ENCODE results near the gene TMEM18.

TMEM18 gene

DNA sequence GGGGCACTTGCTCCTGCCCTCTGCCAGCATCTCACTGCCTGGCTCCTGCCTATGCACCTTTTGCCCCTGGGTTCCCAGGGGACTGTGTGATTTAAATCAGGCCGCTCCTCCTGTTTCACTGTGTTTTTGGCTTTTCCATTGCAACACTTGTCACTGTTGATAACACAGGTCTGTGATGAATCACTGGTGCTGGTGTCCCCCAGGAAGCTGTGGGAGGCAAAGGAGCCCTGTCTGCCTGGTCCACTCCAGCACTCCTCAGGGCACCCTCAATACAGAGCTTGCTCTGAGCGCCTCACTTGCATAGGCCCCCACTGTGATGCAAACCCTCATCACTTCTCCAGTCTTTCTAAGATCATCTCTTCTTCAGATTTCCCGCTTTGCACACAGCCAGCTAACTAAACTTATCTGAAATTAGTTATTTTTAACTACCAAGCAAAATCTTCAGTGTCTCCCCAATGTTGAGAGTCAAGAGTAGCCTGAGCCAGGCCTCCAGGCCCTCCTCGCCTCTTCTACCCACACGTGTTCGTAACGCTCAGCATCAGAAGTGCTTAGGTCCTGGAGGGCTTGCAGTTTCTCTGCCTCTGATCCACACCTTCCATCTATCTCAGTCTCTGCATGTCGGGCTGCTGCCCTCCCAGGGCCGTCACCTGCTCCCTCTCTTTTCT is 2.8 kb downstream of the TMEM18 start:
- in situ Hi-C loops (cut with MboI; ENCODE audit: low sequenced_read_pairs), result no loop called here

DNA sequence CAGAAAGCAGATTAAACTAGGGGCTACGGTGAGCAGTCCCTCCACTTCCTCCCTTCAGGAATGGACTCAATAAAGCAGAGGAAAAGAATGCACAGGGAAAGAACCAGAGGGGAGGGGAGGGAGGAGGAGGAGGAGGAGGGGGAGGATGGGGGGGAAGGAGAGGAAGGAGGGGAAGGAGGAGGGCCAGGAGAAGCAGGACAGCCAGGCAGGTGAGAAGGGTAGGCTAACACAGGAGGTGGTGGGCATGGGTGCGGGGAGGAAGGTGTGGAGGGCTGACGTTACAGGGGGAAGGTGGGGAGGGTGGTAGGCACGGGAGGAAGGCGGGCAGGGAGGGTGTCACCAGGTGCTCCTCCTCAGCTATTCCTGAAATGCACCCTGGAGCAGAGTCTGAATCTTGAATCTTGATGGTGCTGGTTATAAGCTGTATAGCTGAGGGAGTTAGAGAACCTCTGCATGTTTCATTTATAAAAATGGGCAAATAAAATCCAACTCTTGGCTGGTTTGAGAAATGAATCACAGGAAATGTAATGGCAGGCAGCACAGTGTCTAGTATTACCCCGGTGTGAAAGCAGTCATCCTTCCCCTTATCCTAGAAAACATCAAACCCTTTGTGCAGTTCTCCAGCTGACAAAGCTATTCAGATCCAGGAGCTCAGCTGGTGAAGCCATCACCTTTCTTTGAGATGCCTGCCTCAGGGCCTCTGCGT is 3.4 kb downstream of the TMEM18 start:
- in situ Hi-C loops (cut with MboI; ENCODE audit: low sequenced_read_pairs), result no loop called here

DNA sequence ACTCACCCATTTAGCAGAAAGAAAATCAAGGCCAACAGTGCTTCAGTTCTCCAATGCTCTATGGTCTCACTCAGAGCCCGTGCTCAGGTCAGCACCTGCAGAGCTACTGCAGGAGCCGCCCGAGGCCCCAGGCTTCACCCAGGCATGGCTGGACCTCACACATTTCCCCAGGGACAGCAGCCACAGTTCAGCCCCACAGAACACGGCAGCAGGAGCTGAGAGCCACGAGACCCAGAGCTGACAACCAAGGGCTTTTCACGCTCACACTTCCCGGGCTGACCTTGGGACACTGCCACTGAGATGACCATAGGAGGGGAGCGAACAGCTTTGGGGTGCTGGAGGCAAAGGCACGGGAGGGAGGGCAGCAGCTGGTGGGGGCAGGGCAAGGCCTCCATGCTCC is 4.2 kb downstream of the TMEM18 start:
- in situ Hi-C loops (cut with MboI; ENCODE audit: low sequenced_read_pairs), result no loop called here

DNA sequence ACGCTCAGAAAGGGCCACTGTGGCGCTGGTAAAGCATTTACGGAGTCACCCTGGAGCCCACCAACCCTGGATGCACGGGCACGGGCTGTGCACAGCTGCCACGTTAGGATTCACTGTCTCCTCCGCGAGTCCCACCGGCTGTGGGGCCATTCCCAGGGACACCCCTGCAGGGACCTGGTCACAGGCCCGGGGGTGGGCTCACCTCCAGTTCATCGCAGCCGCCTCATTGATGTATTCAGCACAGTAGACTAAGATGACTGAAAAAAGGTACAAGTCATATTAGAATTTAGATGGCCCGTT is 4.7 kb downstream of the TMEM18 start:
- in situ Hi-C loops (cut with MboI; ENCODE audit: low sequenced_read_pairs), result no loop called here

DNA sequence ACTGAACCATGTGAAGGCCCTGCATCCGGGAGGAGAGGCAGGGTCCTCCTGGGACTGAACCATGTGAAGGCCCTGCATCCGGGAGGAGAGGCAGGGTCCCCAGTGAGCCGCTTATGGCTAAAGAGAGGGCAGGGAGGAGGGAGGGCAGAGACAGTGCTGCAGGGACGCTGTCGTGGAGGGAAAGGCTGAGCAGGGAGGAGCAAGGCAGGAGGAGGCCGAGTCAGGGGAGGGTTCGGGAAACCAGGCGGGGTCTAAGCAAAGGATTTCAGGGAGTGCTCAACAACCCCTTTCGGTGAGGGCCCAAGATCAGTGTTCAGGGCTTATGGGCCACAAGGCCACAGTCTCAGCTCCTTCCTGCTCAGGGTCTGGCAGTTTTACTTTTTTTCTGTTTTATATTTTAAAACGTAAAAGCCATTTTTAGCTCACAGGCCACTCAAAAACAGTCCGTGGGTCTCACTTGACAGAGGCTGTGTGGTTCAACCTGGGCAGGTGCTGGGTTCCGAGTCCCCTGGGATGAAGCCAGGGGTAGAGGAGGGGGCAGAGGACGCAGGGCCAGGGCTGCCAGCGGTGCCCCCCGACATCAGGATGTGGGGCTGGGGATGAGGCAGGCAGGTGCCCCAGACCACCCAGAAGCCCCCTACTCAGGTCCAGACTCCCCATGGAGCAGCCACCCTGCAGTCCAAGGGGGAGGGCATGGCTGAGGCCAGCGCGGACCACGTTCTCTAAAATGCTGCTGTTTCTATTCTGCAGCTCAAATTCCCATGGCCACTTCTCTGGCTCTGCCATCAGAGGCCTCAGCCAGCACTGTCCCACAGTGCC is 5.2 kb downstream of the TMEM18 start:
- in situ Hi-C loops (cut with MboI; ENCODE audit: low sequenced_read_pairs), result no loop called here

DNA sequence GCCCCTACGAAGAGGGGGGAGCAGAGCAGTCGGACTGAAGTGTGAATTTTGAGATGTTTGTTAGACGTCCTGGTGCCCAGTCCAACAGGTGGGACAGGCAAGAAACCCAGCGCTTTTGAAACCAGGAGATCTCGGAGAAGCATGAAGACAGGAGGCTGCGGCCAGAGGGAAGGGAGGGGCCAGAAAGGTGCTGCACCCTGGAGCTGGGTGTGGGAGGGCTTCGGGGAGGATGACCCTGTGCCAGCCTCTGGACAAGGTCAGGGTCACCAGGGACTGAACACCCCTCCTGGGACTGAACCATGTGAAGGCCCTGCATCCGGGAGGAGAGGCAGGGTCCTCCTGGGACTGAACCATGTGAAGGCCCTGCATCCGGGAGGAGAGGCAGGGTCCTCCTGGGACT is 6.1 kb downstream of the TMEM18 start:
- in situ Hi-C loops (cut with MboI; ENCODE audit: low sequenced_read_pairs), result no loop called here

DNA sequence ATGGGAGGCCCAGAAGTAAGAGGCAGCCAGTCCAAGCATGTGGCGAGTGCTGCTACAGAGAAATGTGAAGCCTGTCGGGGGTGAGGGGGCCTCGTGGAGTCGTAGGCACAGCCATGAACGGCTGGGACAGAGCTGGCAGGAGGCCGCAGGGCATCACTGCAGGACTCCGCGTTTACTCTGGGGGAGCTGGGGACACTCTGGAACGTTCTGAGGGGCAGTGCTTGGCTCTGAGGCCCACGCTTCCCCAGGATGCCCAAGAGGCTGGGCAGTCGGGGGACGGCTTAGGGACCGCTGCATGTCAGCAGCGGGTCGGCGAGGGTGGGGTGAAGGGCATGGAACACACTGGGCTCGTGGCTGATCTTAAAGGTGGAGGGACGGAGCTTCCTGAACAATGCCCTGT is 6.6 kb downstream of the TMEM18 start:
- in situ Hi-C loops (cut with MboI; ENCODE audit: low sequenced_read_pairs), result no loop called here

DNA sequence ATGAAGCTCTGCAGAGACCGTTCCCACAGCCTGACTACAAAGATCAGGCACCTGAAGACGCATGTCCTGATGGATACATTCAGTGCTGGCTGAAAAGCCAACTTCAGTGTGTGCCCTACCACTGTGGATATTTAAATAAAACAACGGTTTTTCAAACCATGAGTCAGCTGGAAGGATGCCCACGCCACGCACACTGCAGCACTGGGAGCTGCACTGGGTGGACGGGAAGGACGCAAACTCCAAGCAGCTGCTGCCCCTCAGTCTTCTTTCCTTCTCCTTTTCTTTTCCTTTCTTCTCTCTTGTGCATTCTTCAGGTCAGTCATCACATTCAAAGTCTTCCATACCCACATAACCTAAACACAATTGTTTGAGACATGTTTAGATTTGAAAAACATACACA is 7.9 kb downstream of the TMEM18 start:
- in situ Hi-C loops (cut with MboI; ENCODE audit: low sequenced_read_pairs), result no loop called here

DNA sequence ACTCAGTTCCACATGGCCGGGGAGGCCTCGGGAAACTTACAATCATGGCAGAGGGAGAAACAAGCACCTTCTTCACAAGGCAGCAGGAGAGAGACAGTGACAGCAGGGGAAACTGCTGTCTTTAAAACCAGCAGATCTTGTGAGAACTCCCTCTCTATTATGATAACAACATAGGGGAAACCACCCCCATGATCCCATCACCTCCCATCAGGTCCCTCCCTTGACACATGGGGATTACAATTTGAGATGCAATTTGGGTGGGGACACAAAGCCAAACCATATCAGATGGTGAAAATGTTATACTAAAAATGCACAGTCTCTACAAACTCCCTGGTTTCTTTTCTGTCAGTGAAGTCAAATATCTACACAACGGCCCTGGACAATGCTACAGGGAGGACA is 9.2 kb downstream of the TMEM18 start:
- in situ Hi-C loops (cut with MboI; ENCODE audit: low sequenced_read_pairs), result no loop called here

DNA sequence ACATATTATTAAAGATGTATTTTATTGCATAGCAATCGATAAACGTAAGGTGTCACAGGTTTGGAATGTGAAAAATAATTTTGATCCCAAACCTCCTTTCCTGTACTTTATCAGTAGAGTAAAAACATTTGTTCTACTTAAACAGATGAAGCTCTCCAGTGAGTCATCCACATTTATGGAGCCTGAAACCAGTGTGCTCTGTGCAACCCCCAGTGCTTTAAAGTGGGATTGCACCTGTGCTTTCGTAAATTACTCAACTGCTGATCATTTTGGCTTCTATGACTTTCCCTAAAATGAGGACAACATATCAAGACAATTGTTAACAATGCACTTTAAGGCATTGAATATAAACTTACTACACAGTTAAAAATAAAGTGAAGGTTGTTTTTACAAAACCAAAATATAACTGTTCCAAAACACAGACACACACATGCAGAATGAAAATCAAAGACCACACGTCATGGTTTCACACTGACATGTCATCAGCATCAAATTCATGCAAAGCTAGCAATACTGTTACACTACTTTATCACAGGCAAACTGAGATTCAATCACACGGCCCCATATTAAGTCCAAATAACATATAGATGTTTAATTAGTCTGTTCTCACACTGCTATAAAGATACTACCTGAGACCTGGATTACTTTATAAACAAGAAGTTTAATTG is 9.7 kb downstream of the TMEM18 start:
- in situ Hi-C loops (cut with MboI; ENCODE audit: low sequenced_read_pairs), result no loop called here

DNA sequence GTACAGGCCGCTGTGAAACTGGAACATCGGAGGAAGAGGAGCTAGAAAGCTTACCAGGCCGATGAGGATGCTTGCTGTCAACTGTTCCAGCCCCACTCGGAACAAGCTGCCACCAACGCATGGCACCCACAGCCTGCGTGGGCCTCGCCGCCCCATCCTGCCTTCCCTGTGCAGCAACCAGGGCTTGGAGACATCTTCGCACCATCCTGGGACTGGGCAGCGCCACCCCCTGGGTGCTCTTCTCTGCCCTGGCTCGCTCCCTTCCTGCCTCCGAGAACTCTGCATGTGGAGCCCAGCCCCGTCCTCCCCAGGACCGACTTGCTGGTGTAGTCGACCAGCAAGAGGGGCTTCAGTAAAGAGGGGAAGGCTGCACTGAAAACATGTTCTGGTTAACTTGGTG is 10.8 kb downstream of the TMEM18 start:
- in situ Hi-C loops (cut with MboI; ENCODE audit: low sequenced_read_pairs), result no loop called here

DNA sequence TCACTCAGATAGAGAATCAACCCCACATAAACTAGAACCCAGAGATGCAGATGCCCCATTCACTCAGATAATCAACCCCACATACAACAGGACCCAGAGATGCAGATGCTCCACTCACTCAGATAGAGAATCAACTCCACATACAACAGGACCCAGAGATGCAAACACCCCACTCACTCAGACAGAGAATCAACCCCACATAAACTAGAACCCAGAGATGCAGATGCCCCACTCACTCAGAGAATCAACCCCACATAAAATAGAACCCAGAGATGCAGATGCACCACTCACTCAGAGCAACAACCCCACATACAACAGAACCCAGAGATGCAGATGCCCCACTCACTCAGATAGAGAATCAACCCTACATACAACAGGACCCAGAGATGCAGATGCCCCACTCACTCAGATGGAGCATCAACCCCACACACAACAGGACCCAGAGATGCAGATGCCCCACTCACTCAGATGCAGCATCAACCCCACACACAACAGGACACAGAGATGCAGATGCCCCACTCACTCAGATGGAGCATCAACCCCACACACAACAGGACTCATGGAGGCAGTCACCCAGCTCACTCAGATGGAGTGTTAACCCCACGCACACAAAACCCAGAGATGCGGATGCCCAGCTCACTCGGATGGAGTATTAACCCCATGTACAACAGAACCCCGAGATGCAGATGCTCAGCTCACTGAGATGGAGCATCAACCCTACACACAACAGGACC is 11.7 kb downstream of the TMEM18 start:
- in situ Hi-C loops (cut with MboI; ENCODE audit: low sequenced_read_pairs), result no loop called here

DNA sequence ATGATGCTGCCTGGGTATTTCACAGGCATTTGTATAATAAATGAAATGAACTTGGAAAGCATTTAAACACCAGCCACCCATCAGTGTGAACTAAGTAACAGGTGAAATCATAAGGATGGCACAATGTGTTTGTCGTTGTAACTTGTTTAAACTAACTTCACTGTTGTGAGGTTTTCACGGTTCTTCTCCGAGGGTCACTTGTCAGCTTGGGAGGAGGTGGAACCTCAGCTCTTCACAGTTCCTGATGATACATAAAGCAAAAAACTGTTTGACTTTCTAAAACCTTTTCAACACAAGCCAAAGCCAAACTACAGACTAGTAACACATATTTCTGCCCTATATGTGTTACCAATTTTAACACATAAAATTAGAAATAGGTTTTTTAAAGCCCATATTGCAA is 13.1 kb downstream of the TMEM18 start:
- in situ Hi-C loops (cut with MboI; ENCODE audit: low sequenced_read_pairs), result no loop called here

DNA sequence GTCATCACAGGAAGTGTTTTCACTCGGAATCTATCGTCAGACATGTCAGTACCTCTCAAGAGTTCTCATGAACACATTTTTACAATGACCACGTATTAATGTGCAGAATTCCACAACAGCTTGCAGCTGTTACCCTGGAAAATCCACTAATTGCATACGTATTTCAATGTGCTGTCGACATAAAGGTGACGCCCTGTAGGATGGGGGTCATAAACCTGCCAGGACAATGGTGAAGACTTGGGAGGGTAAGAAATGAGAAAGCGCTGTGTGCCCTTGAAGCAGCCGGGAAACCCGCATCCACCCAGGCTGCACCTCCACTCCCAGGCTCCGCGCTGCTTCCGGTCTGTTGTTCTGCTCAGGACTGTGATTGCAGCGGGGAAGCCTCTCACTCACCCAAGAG is 14.0 kb downstream of the TMEM18 start:
- in situ Hi-C loops (cut with MboI; ENCODE audit: low sequenced_read_pairs), result no loop called here

DNA sequence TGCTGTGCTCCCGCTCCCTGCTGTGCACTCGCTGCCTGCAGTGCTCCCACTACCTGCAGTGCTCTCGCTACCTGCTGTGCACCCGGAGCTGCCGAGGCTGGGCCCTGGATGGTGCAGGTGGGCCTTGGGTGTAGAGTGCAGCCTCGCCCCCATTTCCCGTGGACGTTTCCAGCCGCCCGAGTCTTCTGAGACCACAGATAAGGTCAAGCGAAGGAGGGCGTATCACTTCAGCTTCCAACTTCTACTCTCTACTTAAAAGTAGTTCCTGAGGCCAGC is 15.9 kb downstream of the TMEM18 start:
- in situ Hi-C loops (cut with MboI; ENCODE audit: low sequenced_read_pairs), result no loop called here

DNA sequence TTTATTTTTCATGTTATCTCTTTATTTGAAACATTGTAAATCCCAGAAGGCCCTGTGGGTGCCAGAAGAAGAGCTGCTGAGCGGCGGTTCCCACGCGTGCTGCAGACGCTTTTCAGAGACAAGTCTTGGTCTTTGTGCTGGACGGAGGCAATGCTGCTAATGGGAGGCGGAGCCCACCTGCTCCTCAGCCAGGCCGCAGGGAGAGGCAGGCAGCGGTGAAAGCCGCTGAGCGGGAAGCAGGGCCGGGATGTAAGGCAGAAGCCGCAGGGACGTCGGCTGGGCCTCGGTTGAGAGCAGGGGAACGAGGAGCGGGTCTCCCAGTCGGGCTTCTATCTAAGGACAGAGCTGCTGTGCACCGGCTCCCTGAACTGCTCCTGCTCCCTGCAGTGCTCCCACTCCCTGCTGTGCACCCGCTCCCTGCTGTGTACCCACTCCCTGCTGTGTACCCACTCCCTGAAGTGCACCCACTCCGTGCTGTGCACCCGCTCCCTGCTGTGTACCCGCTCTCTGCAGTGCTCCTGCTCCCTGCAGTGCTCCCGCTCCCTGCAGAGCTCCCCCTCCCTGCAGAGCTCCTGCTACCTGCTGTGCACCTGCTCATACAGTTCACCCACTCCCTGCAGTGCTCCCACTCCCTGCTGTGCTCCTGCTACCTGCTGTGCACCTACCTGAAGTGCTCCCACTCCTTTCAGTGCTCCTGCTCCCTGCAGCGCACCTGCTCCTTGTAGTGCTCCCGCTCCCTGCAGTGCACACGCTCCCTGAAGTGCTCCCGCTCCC is 16.4 kb downstream of the TMEM18 start:
- in situ Hi-C loops (cut with MboI; ENCODE audit: low sequenced_read_pairs), result no loop called here

DNA sequence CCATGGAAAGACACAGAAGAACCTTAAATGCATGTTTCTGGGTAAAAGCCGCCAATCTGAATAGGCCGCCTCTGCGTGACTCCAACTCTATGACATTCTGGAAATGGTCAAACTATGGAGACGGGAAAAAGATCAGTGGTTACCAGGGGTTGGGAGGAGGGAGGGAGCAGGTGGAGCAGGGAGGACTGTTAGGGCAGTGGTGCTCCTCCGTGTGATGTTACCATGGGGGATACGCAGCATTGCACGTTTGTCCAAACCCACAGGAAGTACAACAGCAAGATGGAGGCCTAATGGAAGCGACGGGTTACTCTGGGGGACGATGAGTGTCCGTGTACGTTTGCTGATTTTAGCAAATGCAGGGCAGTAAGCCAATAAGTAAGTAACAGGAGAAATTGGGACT is 17.2 kb downstream of the TMEM18 start:
- in situ Hi-C loops (cut with MboI; ENCODE audit: low sequenced_read_pairs), result no loop called here

DNA sequence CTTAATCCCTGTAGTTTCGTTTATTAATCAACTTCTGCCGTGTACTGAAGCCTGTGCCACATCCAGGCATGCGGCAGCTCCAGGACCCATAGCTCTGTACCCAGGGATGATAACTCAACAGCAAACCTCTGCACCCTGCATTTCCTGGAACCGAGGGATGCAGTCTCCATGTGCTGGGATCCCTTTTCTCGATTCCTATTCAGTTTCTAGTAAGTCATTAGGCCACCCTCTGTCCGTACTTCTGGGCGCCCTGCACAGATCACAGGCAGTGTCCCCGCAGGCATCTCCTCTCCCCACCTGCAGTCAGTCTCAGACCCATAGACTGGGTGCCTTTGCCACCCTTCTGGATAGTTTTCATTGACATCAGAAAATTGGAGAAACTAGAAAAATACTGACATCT is 18.8 kb downstream of the TMEM18 start:
- in situ Hi-C loops (cut with MboI; ENCODE audit: low sequenced_read_pairs), result no loop called here

DNA sequence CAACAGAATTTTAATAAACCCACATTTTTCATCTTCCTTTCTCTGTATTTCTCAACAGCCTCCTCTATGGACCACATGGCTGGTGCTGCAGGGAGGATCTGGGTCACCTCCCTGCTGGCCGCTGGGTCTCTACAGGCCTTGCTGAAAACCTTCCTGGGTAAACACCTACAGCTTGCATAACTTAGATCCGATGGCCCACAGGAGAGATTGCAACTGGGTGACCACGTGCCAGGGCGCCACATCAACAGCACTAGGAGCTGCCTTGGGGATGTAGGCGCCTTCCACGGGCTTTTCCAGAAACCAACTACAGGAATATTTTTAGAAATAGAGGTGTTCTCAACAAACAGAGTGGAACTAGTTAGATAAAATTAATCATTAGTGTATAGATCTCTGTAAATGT is 19.4 kb downstream of the TMEM18 start:
- in situ Hi-C loops (cut with MboI; ENCODE audit: low sequenced_read_pairs), result no loop called here

DNA sequence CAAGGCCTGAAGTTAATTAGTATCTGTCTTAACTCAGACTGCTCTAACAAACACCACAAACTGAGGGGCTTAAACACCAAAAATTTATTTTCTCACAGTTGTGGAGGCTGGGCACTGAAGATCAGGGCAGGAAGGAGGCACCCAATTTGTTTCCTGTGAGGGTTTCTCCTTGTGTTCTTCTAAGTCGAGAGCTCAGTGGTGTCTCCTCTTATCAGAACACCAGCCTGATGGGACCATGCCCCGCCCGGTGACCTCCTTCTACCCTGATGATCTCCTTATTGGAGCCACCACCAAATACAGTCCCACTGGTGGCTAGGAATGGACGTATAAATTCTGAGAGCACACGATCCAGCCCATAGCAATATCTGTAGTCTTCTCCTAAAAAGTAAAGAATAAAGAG is 20.5 kb downstream of the TMEM18 start:
- in situ Hi-C loops (cut with MboI; ENCODE audit: low sequenced_read_pairs), result no loop called here

DNA sequence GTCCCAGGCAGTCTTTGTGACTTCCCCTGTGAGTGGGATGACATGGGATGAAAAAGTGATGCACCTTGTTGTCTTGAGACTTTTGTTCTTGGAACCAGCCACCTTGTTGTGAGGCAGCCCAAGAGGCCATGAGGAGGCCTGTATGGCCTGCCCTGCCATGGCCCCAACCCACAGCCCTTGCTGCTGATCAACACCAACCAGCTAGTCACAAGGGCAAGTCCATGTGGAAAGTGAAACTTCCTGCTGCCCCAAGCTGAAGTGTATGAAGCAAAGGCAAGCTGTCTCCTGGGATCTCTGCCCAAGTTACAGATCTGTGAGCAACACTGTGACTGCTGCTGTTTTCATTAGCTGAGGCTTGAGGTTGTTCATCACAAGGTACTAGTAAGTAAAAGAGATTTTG is 21.6 kb downstream of the TMEM18 start:
- in situ Hi-C loops (cut with MboI; ENCODE audit: low sequenced_read_pairs), result no loop called here
